ENCODE data around the gene PANK4.

GRCh38 chr1:2554621-2555387 lies 28.4 kb upstream of the PANK4 start:
- TF ChIP-seq CTCF (IDR thresholded peaks at IDR 0.05) (peak; percentile 40 to 54 (median 47)), POLR2A (IDR thresholded peaks at IDR 0.05) (no peak)
